ENCODE results near the gene CNN3.
"Not testable (repeated sequence)": the region's sequence is repeated elsewhere in the genome, so short reads cannot be mapped to it uniquely, and the experiment has no call there.

Gene CNN3

GRCh38 chr1:94949681-94950661 is 23.1 kb upstream of the CNN3 start:
- DNase-seq (ENCODE audit: low read depth in 3 of 3, low spot score in 1 of 3) = no peak

GRCh38 chr1:94947437-94947836 is 20.5 kb upstream of the CNN3 start:
- no peak for DNase-seq (ENCODE audit: low read depth in 3 of 3, low spot score in 1 of 3)

GRCh38 chr1:94946886-94947285 is 20.0 kb upstream of the CNN3 start:
- no peak for DNase-seq (ENCODE audit: low read depth in 3 of 3, low spot score in 1 of 3)

- DNase-seq (ENCODE audit: low read depth in 3 of 3, low spot score in 1 of 3) = no peak
These were observed 15.5 kb upstream of the CNN3 start for GRCh38 chr1:94942171-94943128.

- DNase-seq (ENCODE audit: low read depth in 3 of 3, low spot score in 1 of 3) = not testable (repeated sequence)
These were observed 14.6 kb upstream of the CNN3 start for GRCh38 chr1:94941480-94941879.

GRCh38 chr1:94940738-94941137 is 13.8 kb upstream of the CNN3 start:
- no peak for DNase-seq (ENCODE audit: low read depth in 3 of 3, low spot score in 1 of 3)

GRCh38 chr1:94937820-94938219 is 10.9 kb upstream of the CNN3 start:
- DNase-seq (ENCODE audit: low read depth in 3 of 3, low spot score in 1 of 3) = no peak

GRCh38 chr1:94936861-94937620 is 10.1 kb upstream of the CNN3 start:
- DNase-seq (ENCODE audit: low read depth in 3 of 3, low spot score in 1 of 3) = no peak

- DNase-seq (ENCODE audit: low read depth in 3 of 3, low spot score in 1 of 3) = no peak
These were observed 8.6 kb upstream of the CNN3 start for GRCh38 chr1:94935476-94935875.

GRCh38 chr1:94935034-94935433 is 8.1 kb upstream of the CNN3 start:
- DNase-seq (ENCODE audit: low read depth in 3 of 3, low spot score in 1 of 3) = no peak

GRCh38 chr1:94934551-94934950 is 7.6 kb upstream of the CNN3 start:
- DNase-seq (ENCODE audit: low read depth in 3 of 3, low spot score in 1 of 3) = no peak

- DNase-seq (ENCODE audit: low read depth in 3 of 3, low spot score in 1 of 3) = no peak
These were observed 4.4 kb upstream of the CNN3 start for GRCh38 chr1:94931254-94931841.

- no peak for DNase-seq (ENCODE audit: low read depth in 3 of 3, low spot score in 1 of 3)
These were observed 2.7 kb upstream of the CNN3 start for GRCh38 chr1:94929351-94930217.

GRCh38 chr1:94928293-94928939 is 1.5 kb upstream of the CNN3 start:
- DNase-seq (ENCODE audit: low read depth in 3 of 3, low spot score in 1 of 3) = no peak

- DNase-seq (ENCODE audit: low read depth in 3 of 3, low spot score in 1 of 3) = no peak
These were observed 680 bp upstream of the CNN3 start for GRCh38 chr1:94927405-94928175.

- DNase-seq (ENCODE audit: low read depth in 3 of 3, low spot score in 1 of 3) = peak in 1 of 3 donors; percentile 15
These were observed 590 bp downstream of the CNN3 start for GRCh38 chr1:94926126-94926914.

- no peak for DNase-seq (ENCODE audit: low read depth in 3 of 3, low spot score in 1 of 3)
These were observed 1.3 kb downstream of the CNN3 start for GRCh38 chr1:94925561-94926125.
